ENCODE measurements around the gene RPEL1.

RPEL1 gene

GRCh38 chr10:103281753-103282152 is 36.1 kb downstream of the RPEL1 start:
- DNase-seq: peak; percentile 40

GRCh38 chr10:103282961-103283360 is 37.3 kb downstream of the RPEL1 start:
- DNase-seq: no peak

GRCh38 chr10:103284170-103284569 is 38.5 kb downstream of the RPEL1 start:
- no peak for DNase-seq

GRCh38 chr10:103287992-103288391 is 42.3 kb downstream of the RPEL1 start:
- no peak for DNase-seq

GRCh38 chr10:103291588-103291987 is 45.9 kb downstream of the RPEL1 start:
- no peak for DNase-seq

- no peak for DNase-seq
These were observed 49.8 kb downstream of the RPEL1 start for GRCh38 chr10:103295374-103296015.
